GM13976 (cell line): ENCODE results near the gene CFAP161.

Source experiments
- DNase-seq: peaks from one replicate; pipeline ENCODE4 v3.0.0; 2012; ENCODE audit warnings: low spot score
- in situ Hi-C: fragments of 300-500 bp; cut with MboI; formaldehyde crosslinking; loops from one replicate; pipeline ENCODE4 v1.12.0; 2022; ENCODE audit warnings: low sequenced_read_pairs, mixed read lengths, inconsistent platforms; ENCODE audit not compliant: unreplicated experiment
- TF ChIP-seq, protein P1 (sequence below): IDR thresholded peaks from 2 replicates; pipeline ENCODE4 v1.5.1; 2012; ENCODE audit warnings: borderline replicate concordance, mild to moderate bottlenecking; ENCODE audit not compliant: insufficient read depth; ENCODE audit errors: extremely low read depth, missing control alignments, control extremely low read depth

The CFAP161 gene

GRCh38 chr15:81088470-81089013 lies 45.5 kb upstream of the CFAP161 start:
- no peak for DNase-seq
- TF ChIP-seq, protein P1, sequence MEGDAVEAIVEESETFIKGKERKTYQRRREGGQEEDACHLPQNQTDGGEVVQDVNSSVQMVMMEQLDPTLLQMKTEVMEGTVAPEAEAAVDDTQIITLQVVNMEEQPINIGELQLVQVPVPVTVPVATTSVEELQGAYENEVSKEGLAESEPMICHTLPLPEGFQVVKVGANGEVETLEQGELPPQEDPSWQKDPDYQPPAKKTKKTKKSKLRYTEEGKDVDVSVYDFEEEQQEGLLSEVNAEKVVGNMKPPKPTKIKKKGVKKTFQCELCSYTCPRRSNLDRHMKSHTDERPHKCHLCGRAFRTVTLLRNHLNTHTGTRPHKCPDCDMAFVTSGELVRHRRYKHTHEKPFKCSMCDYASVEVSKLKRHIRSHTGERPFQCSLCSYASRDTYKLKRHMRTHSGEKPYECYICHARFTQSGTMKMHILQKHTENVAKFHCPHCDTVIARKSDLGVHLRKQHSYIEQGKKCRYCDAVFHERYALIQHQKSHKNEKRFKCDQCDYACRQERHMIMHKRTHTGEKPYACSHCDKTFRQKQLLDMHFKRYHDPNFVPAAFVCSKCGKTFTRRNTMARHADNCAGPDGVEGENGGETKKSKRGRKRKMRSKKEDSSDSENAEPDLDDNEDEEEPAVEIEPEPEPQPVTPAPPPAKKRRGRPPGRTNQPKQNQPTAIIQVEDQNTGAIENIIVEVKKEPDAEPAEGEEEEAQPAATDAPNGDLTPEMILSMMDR: no peak
- in situ Hi-C loops: no loop called here

DNA sequence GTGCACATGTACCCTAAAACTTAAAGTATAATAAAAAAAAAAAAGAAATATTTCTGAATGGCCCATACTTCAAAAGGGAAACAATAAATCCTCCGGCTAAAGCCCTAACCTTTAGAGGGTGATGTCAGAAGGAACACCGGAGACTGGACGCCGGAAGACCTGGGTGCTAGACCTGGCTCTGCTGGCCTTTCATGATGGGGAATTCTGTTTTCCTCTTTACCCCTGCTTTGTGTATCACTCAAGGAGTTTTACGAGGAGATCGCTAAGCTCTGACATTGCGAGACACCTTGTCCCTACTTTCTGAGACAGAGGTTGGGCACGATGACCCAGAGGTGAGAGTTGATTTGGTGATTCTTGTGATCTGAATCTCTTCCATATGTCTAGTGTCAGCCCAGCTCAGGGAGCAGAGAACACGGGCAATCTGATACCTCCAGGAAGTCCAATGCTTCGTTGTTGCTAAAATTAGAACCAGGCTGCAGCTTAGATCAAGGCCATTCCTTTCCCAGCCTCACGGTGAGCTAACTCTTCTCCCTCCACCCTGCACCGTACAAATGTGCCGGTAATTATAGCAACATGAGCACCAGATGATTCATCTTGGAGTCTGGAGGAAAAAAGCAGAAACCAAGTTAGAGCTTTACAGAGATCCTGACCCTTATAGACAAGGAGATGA lies 42.0 kb upstream of the CFAP161 start:
- TF ChIP-seq, protein P1: no peak
- DNase-seq: no peak
- in situ Hi-C loops: no loop called here

GRCh38 chr15:81092559-81092902 lies 41.5 kb upstream of the CFAP161 start:
- DNase-seq: no peak
- TF ChIP-seq, protein P1: no peak
- in situ Hi-C loops: no loop called here

- TF ChIP-seq, protein P1: no peak
- no peak for DNase-seq
- in situ Hi-C loops: no loop called here
Measured at GRCh38 chr15:81093961-81094360, 40.1 kb upstream of the CFAP161 start.

DNA sequence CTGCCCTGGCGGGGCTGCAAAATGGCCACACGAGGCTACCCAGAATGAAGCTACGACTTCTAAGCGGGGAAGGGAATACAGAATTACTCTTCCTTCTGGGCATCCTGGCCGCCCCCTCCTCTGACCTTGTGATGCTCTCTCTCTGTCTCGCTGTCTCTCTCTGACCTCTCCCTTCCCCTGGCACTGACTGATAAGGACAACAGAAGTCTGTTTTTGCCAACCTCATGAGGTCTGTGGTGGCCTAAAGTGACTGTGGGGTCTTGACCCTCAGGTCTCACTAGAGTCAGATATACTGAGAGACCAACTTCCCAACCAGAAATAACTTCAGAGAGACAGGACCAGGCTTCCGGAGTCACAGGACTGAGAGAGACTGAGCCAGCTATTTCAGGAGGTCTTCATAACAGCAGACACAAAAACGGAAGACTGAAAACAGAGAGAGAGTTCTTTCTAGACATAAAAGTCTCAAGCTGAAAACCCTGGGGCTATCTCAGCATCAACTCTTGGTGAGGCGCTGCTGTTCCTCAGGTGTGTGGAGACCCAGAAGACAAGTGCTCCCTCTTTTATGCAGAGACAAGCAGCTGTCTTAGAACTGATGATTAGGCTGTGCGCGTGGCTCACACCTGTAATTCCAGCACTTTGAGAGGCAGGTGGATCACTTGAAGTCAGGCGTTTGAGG lies 38.2 kb upstream of the CFAP161 start:
- in situ Hi-C loops: no loop called here
- no peak for DNase-seq
- TF ChIP-seq, protein P1: no peak

GRCh38 chr15:81096398-81096797 lies 37.7 kb upstream of the CFAP161 start:
- in situ Hi-C loops: no loop called here
- DNase-seq: no peak
- TF ChIP-seq, protein P1: no peak
